HEK293 (cell line): ENCODE results near the gene GAREM1.

Experiments
- CTCF ChIA-PET: fragments of 350-600 bp; formaldehyde crosslinking; extraction: SDS; loops from one replicate; lab custom pipeline; 2021; ENCODE audit warnings: antibody characterized with exemption; lab: Yijun Ruan, JAX
- POLR2A ChIA-PET: fragments of 300-600 bp; formaldehyde crosslinking; extraction: SDS; loops from one replicate; lab custom pipeline; 2020; ENCODE audit warnings: antibody characterized with exemption, inconsistent platforms; lab: Yijun Ruan, JAX
- H3K27ac ChIP-seq: fragments of 200-500 bp; sonication (Bioruptor generic); 2 replicates; pipeline ENCODE4 v1.5.1; 2014; ENCODE audit warnings: low read depth, low read length, control low read depth, inconsistent platforms; ENCODE audit errors: extremely low read depth
- H3K36me3 ChIP-seq, 2 experiments: fragments of 200-500 bp in 1 of 2; sonication (Bioruptor generic) in 1 of 2; 1 replicate in 1 of 2; 2 replicates in 1 of 2; pipeline ENCODE4 v1.5.1; 2014 to 2017; ENCODE audit warnings: inconsistent platforms in 2 of 2, low read length in 2 of 2; ENCODE audit not compliant: control insufficient read depth in 2 of 2, insufficient read depth in 1 of 2
- H3K4me1 ChIP-seq: fragments of 200-500 bp; sonication (Bioruptor generic); 2 replicates; pipeline ENCODE4 v1.5.1; 2014; ENCODE audit warnings: mild to moderate bottlenecking, low read length, inconsistent platforms; ENCODE audit not compliant: control insufficient read depth, insufficient read depth
- H3K4me3 ChIP-seq: 2 replicates; pipeline ENCODE4 v1.5.1; 2011; ENCODE audit warnings: low read depth, mild to moderate bottlenecking, control low read depth, low read length, moderate library complexity
- H3K9me3 ChIP-seq: fragments of 200-500 bp; sonication (Bioruptor generic); 2 replicates; pipeline ENCODE4 v1.5.1; 2014; ENCODE audit warnings: low read depth, low read length, inconsistent platforms; ENCODE audit not compliant: control insufficient read depth, insufficient read depth
- GLI2 ChIP-seq: fragments of 450-650 bp; formaldehyde crosslinking; IDR thresholded peaks from 2 replicates; pipeline ENCODE4; 2017; ENCODE audit warnings: missing biosample characterization, missing genetic modification characterization, low read depth, borderline replicate concordance
- OSR2 ChIP-seq: fragments of 450-650 bp; formaldehyde crosslinking; IDR thresholded peaks from 2 replicates; pipeline ENCODE4 v1.5.1; 2016; ENCODE audit warnings: missing biosample characterization, missing genetic modification characterization
- REPIN1 ChIP-seq: fragments of 450-650 bp; formaldehyde crosslinking; IDR thresholded peaks from 2 replicates; pipeline ENCODE4 v1.5.1; 2017; ENCODE audit warnings: missing biosample characterization, missing genetic modification characterization, low read depth
- SETDB1 ChIP-seq: IDR thresholded peaks from one replicate; pipeline ENCODE4 v1.6.1; 2017; ENCODE audit warnings: mild to moderate bottlenecking, low read length, moderate library complexity, mixed read lengths; ENCODE audit not compliant: insufficient read length
- ZBTB48 ChIP-seq: fragments of 450-650 bp; formaldehyde crosslinking; IDR thresholded peaks from 2 replicates; pipeline ENCODE4 v1.5.1; 2016; ENCODE audit warnings: missing biosample characterization, missing genetic modification characterization
- ZFHX2 ChIP-seq: fragments of 450-650 bp; formaldehyde crosslinking; conservative IDR thresholded peaks from 2 replicates; pipeline ENCODE4 v1.5.1; 2016; ENCODE audit warnings: missing biosample characterization, missing genetic modification characterization
- ZFP37 ChIP-seq: fragments of 450-650 bp; formaldehyde crosslinking; IDR thresholded peaks from 2 replicates; pipeline ENCODE4 v1.5.1; 2016; ENCODE audit warnings: missing biosample characterization, missing genetic modification characterization
- ZNF114 ChIP-seq: fragments of 450-650 bp; formaldehyde crosslinking; IDR thresholded peaks from 2 replicates; pipeline ENCODE4 v1.5.0; 2017; ENCODE audit warnings: missing biosample characterization, missing genetic modification characterization
- ZNF214 ChIP-seq: fragments of 450-650 bp; formaldehyde crosslinking; IDR thresholded peaks from 2 replicates; pipeline ENCODE4 v1.5.1; 2017; ENCODE audit warnings: missing biosample characterization, mild to moderate bottlenecking, missing genetic modification characterization, borderline replicate concordance
- ZNF23 ChIP-seq: fragments of 450-650 bp; formaldehyde crosslinking; IDR thresholded peaks from 2 replicates; pipeline ENCODE4 v1.5.1; 2016; ENCODE audit warnings: missing biosample characterization, missing genetic modification characterization, borderline replicate concordance
- ZNF302 ChIP-seq: fragments of 450-650 bp; formaldehyde crosslinking; IDR thresholded peaks from 2 replicates; pipeline ENCODE4 v1.5.1; 2016; ENCODE audit warnings: missing biosample characterization, missing genetic modification characterization, low read depth
- ZNF510 ChIP-seq: fragments of 450-650 bp; formaldehyde crosslinking; IDR thresholded peaks from 2 replicates; pipeline ENCODE4 v1.5.1; 2018; ENCODE audit warnings: mild to moderate bottlenecking, missing genetic modification characterization, missing biosample characterization; ENCODE audit not compliant: insufficient replicate concordance
- ZNF530 ChIP-seq: fragments of 450-650 bp; formaldehyde crosslinking; IDR thresholded peaks from 2 replicates; pipeline ENCODE4 v1.5.1; 2016; ENCODE audit warnings: low read depth, missing biosample characterization, missing genetic modification characterization
- ZNF558 ChIP-seq: fragments of 450-650 bp; formaldehyde crosslinking; IDR thresholded peaks from 2 replicates; pipeline ENCODE4 v1.5.1; 2016; ENCODE audit warnings: missing biosample characterization, missing genetic modification characterization
- ZNF596 ChIP-seq: fragments of 450-650 bp; IDR thresholded peaks from 2 replicates; pipeline ENCODE4 v1.5.0; 2018; ENCODE audit warnings: missing biosample characterization, mild to moderate bottlenecking, missing genetic modification characterization, moderate library complexity
- ZNF654 ChIP-seq: fragments of 450-650 bp; formaldehyde crosslinking; IDR thresholded peaks from 2 replicates; pipeline ENCODE4 v1.5.1; 2016; ENCODE audit warnings: low read depth, missing biosample characterization, missing genetic modification characterization
- ZNF707 ChIP-seq: fragments of 450-650 bp; formaldehyde crosslinking; IDR thresholded peaks from 2 replicates; pipeline ENCODE4 v1.5.1; 2016; ENCODE audit warnings: missing biosample characterization, missing genetic modification characterization
- ZNF843 ChIP-seq: fragments of 450-650 bp; formaldehyde crosslinking; IDR thresholded peaks from 2 replicates; pipeline ENCODE4 v1.5.1; 2016; ENCODE audit warnings: missing biosample characterization, missing genetic modification characterization
- ZSCAN16 ChIP-seq: fragments of 450-650 bp; formaldehyde crosslinking; IDR thresholded peaks from 2 replicates; pipeline ENCODE4 v1.5.1; 2016; ENCODE audit warnings: missing biosample characterization, missing genetic modification characterization
- ZXDB ChIP-seq: fragments of 450-650 bp; formaldehyde crosslinking; IDR thresholded peaks from 2 replicates; pipeline ENCODE4 v1.5.1; 2016; ENCODE audit warnings: missing biosample characterization, missing genetic modification characterization
- TF ChIP-seq, protein P1 (sequence below): fragments of 450-650 bp; formaldehyde crosslinking; IDR thresholded peaks from 2 replicates; pipeline ENCODE4 v1.5.1; 2017; ENCODE audit warnings: missing biosample characterization, mild to moderate bottlenecking, missing genetic modification characterization, moderate library complexity
- TF ChIP-seq, protein P2 (sequence below): fragments of 450-650 bp; formaldehyde crosslinking; IDR thresholded peaks from 2 replicates; pipeline ENCODE4 v1.5.1; 2016; ENCODE audit warnings: missing biosample characterization, missing genetic modification characterization
- TF ChIP-seq, protein P3 (sequence below): fragments of 450-650 bp; formaldehyde crosslinking; IDR thresholded peaks from 2 replicates; pipeline ENCODE4 v1.5.1; 2016; ENCODE audit warnings: missing biosample characterization, missing genetic modification characterization
- TF ChIP-seq, protein P4 (sequence below): fragments of 450-650 bp; formaldehyde crosslinking; IDR thresholded peaks from 2 replicates; pipeline ENCODE4 v1.5.1; 2016; ENCODE audit warnings: missing biosample characterization, missing genetic modification characterization, low read depth
- TF ChIP-seq, protein P5 (sequence below): fragments of 450-650 bp; formaldehyde crosslinking; IDR thresholded peaks from 2 replicates; pipeline ENCODE4 v1.5.1; 2016; ENCODE audit warnings: missing biosample characterization, missing genetic modification characterization

Gene GAREM1

DNA sequence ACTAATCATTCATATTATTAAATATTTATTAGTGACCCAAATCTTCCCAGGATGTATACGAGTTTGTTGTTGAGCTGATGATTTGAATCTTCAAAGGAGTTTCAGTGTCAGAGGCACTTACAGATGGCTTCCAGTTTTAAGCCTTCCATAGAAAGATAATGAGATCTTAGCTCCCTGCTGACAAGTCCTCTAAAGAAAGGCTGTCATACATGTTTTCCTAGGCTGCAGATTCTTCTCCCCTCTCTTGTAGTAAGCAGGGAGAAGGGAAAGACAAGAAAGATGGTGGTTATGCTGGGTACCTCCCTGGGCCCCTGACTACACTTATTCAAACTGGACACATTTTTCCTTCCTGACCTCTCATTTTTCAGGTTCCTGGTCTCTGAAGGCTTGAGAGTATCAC, 8.1 kb upstream of the GAREM1 start (continued):
- no peak for TF ChIP-seq ZNF843 (tag by site-specific recombination)
- TF ChIP-seq ZNF707 (tag by site-specific recombination), result no peak
- TF ChIP-seq ZFHX2 (tag by site-specific recombination), result no peak
- TF ChIP-seq, protein P1, sequence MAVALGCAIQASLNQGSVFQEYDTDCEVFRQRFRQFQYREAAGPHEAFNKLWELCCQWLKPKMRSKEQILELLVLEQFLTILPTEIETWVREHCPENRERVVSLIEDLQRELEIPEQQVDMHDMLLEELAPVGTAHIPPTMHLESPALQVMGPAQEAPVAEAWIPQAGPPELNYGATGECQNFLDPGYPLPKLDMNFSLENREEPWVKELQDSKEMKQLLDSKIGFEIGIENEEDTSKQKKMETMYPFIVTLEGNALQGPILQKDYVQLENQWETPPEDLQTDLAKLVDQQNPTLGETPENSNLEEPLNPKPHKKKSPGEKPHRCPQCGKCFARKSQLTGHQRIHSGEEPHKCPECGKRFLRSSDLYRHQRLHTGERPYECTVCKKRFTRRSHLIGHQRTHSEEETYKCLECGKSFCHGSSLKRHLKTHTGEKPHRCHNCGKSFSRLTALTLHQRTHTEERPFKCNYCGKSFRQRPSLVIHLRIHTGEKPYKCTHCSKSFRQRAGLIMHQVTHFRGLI, result no peak
- no peak for TF ChIP-seq GLI2

DNA sequence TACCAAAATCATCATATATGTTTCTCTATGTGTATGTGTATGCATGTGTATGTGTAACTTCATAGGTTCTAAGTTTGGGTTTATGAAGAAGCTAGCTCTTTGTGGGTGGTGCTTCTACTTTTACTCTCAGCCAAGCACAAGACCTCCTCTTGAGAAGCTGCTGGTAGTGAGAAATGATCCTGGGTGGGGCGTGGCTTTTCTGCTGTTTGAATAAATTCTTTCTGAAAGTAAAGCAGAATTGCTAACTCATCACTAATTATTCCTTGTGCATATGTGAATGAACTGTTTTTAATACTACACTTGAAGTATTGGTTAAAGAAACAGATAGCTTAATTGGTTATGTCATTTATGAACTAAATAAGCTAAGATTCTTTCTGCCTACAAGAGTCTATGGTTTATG, 7.6 kb upstream of the GAREM1 start:
- H3K27ac ChIP-seq, result no peak overlapping the region
- no peaks in the 10 kb centered on the region for H3K36me3 ChIP-seq
- TF ChIP-seq ZNF530, result no peak
- TF ChIP-seq ZNF596 (tag by site-specific recombination), result no peak
- no peak for TF ChIP-seq REPIN1 (tag by site-specific recombination)
- no peak for TF ChIP-seq ZNF214 (tag by site-specific recombination)
- no peak for TF ChIP-seq ZNF558 (tag by site-specific recombination)
- TF ChIP-seq, protein P2, sequence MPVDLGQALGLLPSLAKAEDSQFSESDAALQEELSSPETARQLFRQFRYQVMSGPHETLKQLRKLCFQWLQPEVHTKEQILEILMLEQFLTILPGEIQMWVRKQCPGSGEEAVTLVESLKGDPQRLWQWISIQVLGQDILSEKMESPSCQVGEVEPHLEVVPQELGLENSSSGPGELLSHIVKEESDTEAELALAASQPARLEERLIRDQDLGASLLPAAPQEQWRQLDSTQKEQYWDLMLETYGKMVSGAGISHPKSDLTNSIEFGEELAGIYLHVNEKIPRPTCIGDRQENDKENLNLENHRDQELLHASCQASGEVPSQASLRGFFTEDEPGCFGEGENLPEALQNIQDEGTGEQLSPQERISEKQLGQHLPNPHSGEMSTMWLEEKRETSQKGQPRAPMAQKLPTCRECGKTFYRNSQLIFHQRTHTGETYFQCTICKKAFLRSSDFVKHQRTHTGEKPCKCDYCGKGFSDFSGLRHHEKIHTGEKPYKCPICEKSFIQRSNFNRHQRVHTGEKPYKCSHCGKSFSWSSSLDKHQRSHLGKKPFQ (tag by site-specific recombination), result no peak
- no peak for TF ChIP-seq ZNF114 (tag by site-specific recombination)
- TF ChIP-seq ZBTB48 (tag by site-specific recombination), result no peak
- no peak for TF ChIP-seq ZXDB (tag by site-specific recombination)
- TF ChIP-seq ZSCAN16 (tag by site-specific recombination), result no peak
- no peak for TF ChIP-seq ZNF654 (tag by site-specific recombination)
- no peak for TF ChIP-seq ZFP37
- no peak for TF ChIP-seq ZNF510 (tag by site-specific recombination)
- TF ChIP-seq, protein P3, sequence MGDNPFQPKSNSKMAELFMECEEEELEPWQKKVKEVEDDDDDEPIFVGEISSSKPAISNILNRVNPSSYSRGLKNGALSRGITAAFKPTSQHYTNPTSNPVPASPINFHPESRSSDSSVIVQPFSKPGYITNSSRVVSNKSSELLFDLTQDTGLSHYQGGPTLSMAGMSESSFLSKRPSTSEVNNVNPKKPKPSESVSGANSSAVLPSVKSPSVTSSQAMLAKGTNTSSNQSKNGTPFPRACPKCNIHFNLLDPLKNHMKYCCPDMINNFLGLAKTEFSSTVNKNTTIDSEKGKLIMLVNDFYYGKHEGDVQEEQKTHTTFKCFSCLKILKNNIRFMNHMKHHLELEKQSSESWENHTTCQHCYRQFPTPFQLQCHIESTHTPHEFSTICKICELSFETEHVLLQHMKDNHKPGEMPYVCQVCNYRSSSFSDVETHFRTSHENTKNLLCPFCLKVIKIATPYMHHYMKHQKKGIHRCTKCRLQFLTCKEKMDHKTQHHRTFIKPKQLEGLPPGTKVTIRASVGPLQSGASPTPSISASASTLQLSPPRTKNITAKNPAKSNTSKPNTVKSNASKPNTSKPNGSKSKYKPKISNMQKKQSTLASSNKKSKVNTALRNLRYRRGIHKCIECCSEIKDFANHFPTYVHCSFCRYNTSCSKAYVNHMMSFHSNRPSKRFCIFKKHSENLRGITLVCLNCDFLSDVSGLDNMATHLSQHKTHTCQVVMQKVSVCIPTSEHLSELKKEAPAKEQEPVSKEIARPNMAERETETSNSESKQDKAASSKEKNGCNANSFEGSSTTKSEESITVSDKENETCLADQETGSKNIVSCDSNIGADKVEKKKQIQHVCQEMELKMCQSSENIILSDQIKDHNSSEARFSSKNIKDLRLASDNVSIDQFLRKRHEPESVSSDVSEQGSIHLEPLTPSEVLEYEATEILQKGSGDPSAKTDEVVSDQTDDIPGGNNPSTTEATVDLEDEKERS (tag by site-specific recombination), result no peak
- TF ChIP-seq, protein P4, sequence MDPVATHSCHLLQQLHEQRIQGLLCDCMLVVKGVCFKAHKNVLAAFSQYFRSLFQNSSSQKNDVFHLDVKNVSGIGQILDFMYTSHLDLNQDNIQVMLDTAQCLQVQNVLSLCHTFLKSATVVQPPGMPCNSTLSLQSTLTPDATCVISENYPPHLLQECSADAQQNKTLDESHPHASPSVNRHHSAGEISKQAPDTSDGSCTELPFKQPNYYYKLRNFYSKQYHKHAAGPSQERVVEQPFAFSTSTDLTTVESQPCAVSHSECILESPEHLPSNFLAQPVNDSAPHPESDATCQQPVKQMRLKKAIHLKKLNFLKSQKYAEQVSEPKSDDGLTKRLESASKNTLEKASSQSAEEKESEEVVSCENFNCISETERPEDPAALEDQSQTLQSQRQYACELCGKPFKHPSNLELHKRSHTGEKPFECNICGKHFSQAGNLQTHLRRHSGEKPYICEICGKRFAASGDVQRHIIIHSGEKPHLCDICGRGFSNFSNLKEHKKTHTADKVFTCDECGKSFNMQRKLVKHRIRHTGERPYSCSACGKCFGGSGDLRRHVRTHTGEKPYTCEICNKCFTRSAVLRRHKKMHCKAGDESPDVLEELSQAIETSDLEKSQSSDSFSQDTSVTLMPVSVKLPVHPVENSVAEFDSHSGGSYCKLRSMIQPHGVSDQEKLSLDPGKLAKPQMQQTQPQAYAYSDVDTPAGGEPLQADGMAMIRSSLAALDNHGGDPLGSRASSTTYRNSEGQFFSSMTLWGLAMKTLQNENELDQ, result no peak
- TF ChIP-seq, protein P5, sequence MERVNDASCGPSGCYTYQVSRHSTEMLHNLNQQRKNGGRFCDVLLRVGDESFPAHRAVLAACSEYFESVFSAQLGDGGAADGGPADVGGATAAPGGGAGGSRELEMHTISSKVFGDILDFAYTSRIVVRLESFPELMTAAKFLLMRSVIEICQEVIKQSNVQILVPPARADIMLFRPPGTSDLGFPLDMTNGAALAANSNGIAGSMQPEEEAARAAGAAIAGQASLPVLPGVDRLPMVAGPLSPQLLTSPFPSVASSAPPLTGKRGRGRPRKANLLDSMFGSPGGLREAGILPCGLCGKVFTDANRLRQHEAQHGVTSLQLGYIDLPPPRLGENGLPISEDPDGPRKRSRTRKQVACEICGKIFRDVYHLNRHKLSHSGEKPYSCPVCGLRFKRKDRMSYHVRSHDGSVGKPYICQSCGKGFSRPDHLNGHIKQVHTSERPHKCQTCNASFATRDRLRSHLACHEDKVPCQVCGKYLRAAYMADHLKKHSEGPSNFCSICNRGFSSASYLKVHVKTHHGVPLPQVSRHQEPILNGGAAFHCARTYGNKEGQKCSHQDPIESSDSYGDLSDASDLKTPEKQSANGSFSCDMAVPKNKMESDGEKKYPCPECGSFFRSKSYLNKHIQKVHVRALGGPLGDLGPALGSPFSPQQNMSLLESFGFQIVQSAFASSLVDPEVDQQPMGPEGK (tag by site-specific recombination), result no peak
- TF ChIP-seq SETDB1, result no peak
- TF ChIP-seq ZNF23, result no peak
- TF ChIP-seq OSR2 (tag by site-specific recombination), result no peak
- TF ChIP-seq ZNF302, result no peak
- no peaks in the 10 kb centered on the region for H3K9me3 ChIP-seq
- POLR2A ChIA-PET, result no interaction called here
- H3K4me3 ChIP-seq, result no peak overlapping the region
- H3K4me1 ChIP-seq, result no peaks in the 10 kb centered on the region
- CTCF ChIA-PET, result interaction anchor here (0.6 to 1.2 kb wide), 4 partner anchors 39 to 206 kb away, joined by 3 to 8 read pairs (median 4); no protein-coding TSS in a partner anchor
